ENCODE data around the gene TNS1.

TNS1 gene

GRCh38 chr2:217956586-217957457, 46.0 kb downstream of the TNS1 start:
- no peaks in the 10 kb centered on the region for H3K27me3 ChIP-seq (ENCODE audit: insufficient read depth, poor library complexity, severe bottlenecking)
- no peak overlapping the region for H3K27ac ChIP-seq (replicated peaks)
- no peak for DNase-seq (ENCODE audit: low read depth in 1 of 2, low spot score in 1 of 2)
- H3K4me3 ChIP-seq (replicated peaks; ENCODE audit: insufficient read depth, low read length), result no peak overlapping the region
- TF ChIP-seq POLR2AphosphoS5 (IDR thresholded peaks at IDR 0.05; ENCODE audit: low read depth) (no peak), GABPA (IDR thresholded peaks at IDR 0.05; ENCODE audit: low read depth) (no peak), REST (IDR thresholded peaks at IDR 0.05; ENCODE audit: insufficient replicate concordance, low read depth) (no peak), SPI1 (IDR thresholded peaks at IDR 0.05; ENCODE audit: borderline replicate concordance, low read depth) (no peak)
- TF ChIP-seq, protein P1, sequence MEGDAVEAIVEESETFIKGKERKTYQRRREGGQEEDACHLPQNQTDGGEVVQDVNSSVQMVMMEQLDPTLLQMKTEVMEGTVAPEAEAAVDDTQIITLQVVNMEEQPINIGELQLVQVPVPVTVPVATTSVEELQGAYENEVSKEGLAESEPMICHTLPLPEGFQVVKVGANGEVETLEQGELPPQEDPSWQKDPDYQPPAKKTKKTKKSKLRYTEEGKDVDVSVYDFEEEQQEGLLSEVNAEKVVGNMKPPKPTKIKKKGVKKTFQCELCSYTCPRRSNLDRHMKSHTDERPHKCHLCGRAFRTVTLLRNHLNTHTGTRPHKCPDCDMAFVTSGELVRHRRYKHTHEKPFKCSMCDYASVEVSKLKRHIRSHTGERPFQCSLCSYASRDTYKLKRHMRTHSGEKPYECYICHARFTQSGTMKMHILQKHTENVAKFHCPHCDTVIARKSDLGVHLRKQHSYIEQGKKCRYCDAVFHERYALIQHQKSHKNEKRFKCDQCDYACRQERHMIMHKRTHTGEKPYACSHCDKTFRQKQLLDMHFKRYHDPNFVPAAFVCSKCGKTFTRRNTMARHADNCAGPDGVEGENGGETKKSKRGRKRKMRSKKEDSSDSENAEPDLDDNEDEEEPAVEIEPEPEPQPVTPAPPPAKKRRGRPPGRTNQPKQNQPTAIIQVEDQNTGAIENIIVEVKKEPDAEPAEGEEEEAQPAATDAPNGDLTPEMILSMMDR (IDR thresholded peaks at IDR 0.05; ENCODE audit: insufficient read depth, low read length), result no peak

GRCh38 chr2:217955881-217956493, 46.8 kb downstream of the TNS1 start:
- Histone ChIP-seq H3K27me3 (ENCODE audit: insufficient read depth, poor library complexity, severe bottlenecking) (no peaks in the 10 kb centered on the region), H3K4me3 (replicated peaks; ENCODE audit: insufficient read depth, low read length) (no peak overlapping the region), H3K27ac (replicated peaks) (no peak overlapping the region)
- DNase-seq (ENCODE audit: low read depth in 1 of 2, low spot score in 1 of 2), result no peak
- TF ChIP-seq, protein P1 (IDR thresholded peaks at IDR 0.05; ENCODE audit: insufficient read depth, low read length), result no peak
- TF ChIP-seq GABPA (IDR thresholded peaks at IDR 0.05; ENCODE audit: low read depth) (no peak), REST (IDR thresholded peaks at IDR 0.05; ENCODE audit: insufficient replicate concordance, low read depth) (no peak), POLR2AphosphoS5 (IDR thresholded peaks at IDR 0.05; ENCODE audit: low read depth) (no peak), SPI1 (IDR thresholded peaks at IDR 0.05; ENCODE audit: borderline replicate concordance, low read depth) (no peak)

- no peak for DNase-seq (ENCODE audit: low read depth in 1 of 2, low spot score in 1 of 2)
- H3K27ac ChIP-seq (replicated peaks), result no peak overlapping the region
- H3K4me3 ChIP-seq (replicated peaks; ENCODE audit: insufficient read depth, low read length), result no peak overlapping the region
- TF ChIP-seq GABPA (IDR thresholded peaks at IDR 0.05; ENCODE audit: low read depth) (no peak), REST (IDR thresholded peaks at IDR 0.05; ENCODE audit: insufficient replicate concordance, low read depth) (no peak), POLR2AphosphoS5 (IDR thresholded peaks at IDR 0.05; ENCODE audit: low read depth) (no peak), SPI1 (IDR thresholded peaks at IDR 0.05; ENCODE audit: borderline replicate concordance, low read depth) (no peak)
- TF ChIP-seq, protein P1 (IDR thresholded peaks at IDR 0.05; ENCODE audit: insufficient read depth, low read length), result no peak
- no peaks in the 10 kb centered on the region for H3K27me3 ChIP-seq (ENCODE audit: insufficient read depth, poor library complexity, severe bottlenecking)
Measured at GRCh38 chr2:217954971-217955740, 47.6 kb downstream of the TNS1 start.
